Hematopoietic multipotent progenitor cell treated with erythropoietin and hydrocortisone succinate and interleukin-3 and kit ligand, for 8 days (in vitro differentiated cells): Measurements from ENCODE around the gene RHOT2.
A peak's percentile ranks its signal among the peaks of the same experiment; 100 is the strongest.
"Not testable (repeated sequence)": the region's sequence is repeated elsewhere in the genome, so short reads cannot be mapped to it uniquely, and the experiment has no call there.

Experiments
- DNase-seq: peaks from one replicate; pipeline ENCODE4 v3.0.0-alpha.2; 2015

The RHOT2 gene

DNA sequence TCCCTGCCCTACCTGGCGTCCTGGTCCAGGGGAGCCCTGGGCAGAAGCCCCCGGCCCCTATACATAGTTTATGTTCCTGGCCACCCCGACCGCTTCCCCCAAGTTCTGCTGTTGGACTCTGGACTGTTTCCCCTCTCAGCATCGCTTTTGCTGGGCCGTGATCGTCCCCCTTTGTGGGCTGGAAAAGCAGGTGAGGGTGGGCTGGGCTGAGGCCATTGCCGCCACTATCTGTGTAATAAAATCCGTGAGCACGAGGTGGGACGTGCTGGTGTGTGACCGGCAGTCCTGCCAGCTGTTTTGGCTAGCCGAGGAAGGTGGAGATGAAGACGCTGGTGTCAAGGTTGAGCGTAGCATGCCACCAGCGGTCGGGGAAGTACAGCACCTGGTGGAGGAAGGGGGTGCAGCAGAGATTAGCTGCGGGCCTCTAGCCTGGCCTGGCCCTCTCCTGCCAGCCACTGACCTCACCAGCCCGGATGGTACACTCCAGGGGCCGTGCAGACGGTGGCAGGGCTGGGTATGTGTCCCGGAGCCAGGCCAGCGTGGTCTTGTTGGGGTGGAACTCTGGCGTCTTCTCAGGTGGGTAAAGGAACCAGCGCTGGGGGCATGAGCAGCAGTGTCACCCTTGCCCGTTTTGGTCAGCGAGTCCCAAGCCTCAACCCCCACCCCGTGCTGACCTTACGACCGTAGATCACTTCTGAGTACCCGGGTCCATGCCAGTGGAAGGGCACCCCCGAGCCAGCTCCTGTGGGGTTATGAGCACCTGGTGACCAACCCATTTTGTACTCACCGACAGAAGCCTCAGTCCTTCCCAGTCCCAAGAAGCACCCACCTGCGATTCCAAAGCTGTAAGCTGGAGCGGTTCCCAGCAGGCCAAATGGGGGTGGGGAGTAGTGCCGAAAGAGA, 14.8 kb downstream of the RHOT2 start:
- DNase-seq, result no peak

DNA sequence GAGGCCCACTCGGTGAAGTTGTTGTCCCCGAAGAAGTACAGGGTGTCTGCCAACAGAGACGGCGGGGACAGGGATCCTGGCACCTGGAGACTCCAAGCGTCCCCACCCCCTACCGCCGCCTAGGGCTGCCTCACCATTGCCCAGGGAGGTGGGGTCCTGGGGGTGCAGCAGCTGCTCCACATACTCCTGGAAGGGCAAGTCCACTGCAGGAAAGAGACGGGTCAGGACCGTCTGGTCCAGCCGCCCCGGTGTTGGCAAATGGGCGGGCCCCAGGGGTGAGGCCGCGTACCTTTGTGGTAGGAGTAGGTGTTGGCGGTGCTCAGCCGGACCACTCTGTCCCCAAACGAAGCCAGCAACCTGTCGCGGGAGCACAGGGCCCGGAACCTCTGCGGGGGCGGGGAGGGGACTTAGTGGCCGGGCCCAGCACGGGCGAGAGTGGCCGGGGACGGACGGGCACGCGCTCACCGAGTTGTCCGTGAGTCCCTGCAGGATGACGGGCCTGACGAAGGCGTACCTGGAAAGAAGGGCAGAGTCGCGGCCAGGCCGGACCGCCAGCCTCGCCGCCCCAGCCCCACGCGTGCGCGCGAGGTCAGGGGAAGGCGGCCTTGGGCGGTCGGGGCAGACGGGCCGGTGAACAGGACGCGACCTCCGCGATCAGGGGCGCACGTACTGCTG, 15.6 kb downstream of the RHOT2 start:
- peak; percentile 13 for DNase-seq

DNA sequence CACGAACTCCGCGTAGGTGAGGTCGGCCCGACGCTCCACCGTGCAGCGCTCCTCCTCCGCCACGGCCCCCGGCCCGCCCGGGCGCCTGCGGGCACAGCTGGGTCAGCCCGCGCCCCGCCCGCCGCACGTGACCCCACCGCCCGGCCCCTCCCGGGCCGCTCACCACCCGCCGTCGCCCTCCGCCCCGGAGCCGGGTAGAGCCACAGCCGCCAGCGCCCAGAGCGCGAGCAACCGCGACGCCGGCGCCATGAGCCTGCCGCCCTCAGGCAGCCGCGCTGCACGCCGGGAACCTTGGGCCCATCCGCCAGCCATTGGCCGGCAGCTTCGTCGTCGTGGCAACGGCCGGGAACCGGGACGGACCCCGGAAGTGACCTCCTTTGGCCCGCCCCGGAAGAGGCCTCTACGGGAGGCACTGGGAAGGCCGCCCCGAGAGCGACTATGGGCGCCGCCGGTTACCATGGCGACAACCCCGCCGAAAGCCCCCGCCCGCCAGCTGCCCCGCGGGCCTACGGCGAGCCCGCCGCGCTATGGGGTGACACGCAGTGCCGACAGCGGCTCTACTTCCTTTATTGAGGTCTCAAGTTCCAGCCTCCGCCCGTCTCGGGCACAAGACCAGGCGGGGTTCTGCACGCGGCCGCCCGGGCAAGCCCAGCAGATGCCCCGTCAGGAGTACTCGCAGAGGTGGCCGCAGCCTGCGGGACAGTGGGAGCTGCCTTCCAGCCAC, 16.3 kb downstream of the RHOT2 start, which contains the start of gene JMJD8:
Gene JMJD8 (minus strand): TSS at position 264 of the 724 bp plus-strand sequence. CDS start 15 bp downstream, at position 249.
- peak; percentile 96 for DNase-seq

DNA sequence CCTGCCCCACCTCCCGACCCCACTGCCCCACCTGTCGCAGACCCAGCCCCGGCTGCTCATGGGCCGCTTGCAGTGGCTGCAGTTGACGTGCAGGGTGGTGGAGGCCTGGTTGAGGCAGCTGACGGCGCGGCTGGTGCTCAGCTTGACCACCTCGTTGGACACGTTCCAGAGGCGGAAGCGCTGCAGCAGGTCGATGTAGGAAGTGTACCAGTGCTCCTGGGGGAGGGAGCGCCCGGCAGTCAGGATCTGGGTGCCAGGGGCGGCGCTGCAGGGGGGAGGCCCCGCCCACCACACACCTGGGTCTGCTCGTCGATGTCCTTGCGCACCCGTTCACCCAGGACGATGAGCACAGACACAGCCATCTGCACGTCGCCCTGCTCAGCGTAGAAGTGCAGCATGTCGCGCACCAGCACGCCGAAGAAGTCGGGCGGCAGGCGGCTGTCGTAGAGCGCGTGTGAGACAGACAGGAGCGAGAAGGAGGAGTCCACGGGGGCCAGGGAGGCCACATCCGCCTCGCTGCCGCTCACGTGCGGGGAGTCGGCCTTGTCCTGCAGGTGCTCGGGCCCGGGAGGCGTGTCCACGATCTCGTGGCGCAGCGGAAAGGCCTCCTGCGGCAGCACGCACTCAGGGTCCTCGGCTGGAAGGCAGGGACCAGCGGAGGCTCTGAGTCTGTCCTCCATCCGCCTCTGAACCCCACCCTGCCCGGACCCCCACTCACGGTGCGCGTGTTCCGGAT, 17.2 kb downstream of the RHOT2 start:
- no peak for DNase-seq

DNA sequence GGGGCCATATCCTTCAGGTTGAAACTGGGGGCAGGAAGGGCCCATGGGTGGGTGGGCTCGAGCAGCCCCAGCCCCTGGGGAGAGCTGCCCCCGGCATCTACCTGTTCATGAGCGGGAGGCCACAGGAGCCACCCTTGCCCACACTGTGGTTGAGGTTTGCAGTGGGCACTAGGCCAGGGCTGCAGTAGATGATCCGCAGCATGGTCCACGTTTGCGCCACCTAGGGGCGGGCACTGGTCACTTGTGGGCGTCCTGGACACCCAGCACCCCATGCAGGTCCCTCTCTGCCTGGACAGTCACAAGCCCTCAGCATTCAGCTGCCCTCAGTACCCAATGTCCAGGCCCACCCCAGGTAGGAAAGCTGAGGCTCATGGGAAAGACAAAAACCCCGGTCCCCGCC, 18.0 kb downstream of the RHOT2 start:
- peak; percentile 65 for DNase-seq

DNA sequence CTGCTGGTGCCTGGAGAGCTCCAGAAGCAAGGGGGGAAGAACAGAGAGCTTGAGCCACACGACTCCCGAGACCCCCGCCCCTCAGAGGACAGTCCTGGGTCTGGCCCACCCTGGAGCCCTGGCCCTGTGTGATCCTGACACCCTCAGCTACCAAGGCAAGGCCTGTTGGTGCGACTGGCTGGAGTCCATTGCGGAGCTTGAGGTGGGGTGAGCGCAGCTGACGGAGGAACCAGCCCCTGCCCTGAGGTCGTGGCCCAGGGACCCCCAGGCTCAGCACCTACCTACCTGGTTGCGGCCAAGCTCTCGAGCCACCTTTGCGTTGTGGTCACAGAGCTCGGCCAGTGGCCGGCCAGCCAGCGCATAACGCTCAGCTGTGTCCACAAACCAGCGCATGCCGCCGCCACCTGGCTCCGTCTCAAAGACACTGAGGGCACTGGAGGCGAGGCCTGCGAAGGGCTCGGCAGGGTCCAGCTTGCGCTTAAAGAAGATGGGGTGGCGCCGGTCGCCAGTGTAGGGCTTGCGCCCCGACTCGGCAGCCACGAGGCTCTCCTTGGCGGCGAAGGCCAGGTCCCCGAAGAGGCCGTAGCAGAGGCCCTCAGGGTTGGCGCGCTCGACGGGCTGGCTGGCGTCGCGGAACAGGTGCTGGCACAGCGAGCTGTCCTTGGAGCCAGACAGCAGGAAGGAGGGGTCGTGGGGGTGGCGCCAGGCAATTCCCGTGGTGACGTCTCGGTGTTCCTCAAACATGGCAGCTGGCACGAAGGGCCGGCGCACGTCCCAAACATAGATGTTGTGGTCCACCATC, 18.7 kb downstream of the RHOT2 start:
- DNase-seq, result no peak

DNA sequence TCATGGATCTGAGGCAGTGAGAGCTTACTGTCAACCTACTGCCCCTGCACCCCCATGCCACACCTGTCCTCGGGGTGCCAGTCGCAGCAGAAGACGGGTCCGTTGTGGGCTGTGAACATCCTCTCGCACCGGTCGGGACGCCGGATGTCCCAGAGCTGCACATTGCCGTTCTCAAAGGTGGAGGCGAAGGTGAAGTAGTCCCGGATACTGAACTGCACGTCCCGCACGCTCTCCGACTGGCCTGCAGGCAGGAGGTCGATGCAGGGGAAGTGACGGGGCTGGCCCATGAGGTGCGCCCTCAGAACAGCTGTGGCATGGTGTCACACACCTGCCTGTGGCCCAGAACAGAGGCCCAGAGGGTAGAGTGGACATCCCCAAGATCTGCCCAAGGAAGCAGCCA, 19.6 kb downstream of the RHOT2 start:
- DNase-seq, result no peak

DNA sequence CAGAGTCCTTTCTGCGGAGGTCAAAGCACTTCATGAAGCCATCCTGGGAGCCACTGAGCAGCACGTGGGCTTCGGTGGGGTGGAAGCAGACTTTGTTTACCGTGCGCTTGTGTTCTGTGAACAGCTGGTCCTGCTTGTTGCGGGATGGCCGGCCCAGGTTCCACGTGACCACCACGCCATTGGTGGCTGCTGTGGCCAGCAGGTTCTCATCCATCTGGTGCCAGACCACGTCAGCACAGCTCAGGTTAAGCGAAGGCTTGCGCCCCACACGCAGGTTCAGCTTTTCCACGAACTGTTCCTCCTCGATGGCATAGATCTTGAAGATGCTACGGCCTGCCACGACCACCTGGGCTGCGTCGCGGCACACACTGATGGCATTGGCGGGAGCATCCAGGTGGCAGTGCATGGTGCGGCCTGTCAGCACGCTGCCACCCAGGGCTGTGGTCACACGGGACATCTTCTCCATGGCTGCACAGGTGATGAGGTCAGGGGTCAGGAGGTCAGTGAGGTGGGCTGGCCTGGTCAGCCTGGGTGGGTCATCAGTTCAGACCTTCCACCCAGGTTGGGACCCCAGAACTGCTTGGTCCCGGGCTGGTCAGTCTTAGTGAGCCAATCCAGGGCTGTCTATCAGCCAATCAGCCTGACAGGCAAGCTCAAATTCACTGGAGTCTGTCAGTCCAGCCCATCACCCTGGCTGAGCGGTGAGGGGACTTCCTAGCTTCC, 21.4 kb downstream of the RHOT2 start:
- no peak for DNase-seq

DNA sequence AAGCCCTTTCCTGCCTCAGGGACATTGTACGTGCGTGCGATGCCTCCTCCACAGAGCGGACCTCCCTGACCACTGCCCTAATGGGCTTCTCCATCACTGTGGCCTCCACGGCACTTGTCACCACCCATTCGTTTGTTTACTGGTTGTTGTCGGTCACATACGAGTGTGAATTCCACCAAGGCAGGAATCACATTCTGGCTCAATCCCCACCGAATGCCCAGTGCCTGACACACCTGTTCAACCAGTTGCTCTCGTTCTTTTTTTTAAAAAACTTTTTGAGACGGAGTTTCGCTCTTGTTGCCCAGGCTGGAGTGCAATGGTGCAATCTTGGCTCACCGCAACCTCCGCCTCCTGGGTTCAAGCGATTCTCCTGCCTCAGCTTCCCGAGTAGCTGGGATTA, 23.3 kb downstream of the RHOT2 start:
- not testable (repeated sequence) for DNase-seq

DNA sequence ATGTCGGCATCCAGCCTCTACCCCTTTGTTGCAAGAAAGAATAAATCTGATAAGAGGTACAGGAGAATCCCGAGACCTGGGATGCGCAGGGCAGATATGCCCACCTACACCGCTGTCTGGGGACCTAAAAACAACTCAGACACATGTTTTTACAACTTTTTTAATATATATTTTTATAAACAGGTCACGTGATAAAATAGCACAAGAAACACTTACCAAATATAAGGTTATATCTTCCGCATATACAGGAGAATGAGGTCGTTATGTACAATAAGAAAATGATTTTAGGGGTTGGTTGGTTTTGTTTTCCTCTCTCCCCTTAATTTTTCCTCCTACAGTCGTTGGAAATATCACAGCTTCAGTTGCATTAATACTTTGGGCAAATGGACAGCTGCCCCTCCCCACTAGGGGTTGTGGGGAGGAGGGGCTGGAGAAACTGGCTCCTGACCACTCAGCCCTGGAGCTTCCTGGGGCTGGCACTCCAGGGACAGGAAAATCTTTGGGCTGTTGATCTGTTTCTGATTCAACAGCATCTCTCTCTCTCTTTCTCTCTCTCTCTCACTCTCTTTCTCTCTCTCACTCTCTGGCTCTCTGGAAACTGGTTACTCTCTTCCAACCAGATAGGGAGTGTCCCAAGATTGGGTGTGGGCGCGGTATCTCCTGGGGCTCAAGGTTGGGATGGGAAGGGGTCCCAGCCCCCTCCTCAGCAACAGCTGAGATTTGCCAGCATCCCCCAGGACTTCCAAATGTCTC, 24.6 kb downstream of the RHOT2 start:
- no peak for DNase-seq

DNA sequence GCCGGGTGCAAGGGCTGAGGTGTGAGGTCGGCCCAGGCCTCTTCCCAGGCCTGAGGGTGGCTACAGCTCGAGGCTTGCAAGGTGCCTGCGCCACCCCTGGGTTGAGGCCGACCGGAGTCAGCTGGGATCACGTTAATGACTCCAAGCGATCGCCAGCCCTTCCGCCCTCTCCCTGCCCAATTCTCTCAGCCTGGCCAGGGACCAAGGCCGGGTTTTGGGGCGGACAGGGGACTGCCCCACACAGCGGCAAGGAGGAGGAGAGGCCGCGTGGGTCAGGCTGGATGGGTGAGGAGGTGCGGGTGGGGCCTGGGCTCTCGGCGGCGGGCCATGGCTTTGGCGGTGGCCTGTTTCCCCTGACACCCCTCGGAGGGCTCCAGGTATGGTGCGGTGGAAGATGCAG, 25.4 kb downstream of the RHOT2 start:
- no peak for DNase-seq

DNA sequence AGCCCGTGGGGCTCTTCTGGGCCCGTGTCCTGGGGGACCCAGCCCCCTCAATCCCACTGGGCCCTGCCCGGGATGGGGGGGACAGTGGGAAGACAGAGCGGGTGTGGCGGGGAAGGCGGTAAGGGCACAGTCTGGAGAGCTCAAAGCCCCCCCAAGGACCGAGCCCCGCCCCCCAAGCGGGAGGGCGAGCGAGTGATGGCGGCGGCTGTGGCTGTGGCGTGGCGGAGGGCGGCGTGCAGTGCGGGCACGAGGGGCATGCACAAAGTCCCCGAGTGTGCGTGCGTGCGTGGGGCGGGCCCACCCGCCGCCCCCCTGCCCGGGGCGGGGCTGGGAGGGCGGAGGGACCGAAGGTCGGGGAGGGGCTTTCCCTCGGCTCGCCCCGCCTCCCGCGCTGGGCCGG, 25.8 kb downstream of the RHOT2 start:
- DNase-seq, result no peak

DNA sequence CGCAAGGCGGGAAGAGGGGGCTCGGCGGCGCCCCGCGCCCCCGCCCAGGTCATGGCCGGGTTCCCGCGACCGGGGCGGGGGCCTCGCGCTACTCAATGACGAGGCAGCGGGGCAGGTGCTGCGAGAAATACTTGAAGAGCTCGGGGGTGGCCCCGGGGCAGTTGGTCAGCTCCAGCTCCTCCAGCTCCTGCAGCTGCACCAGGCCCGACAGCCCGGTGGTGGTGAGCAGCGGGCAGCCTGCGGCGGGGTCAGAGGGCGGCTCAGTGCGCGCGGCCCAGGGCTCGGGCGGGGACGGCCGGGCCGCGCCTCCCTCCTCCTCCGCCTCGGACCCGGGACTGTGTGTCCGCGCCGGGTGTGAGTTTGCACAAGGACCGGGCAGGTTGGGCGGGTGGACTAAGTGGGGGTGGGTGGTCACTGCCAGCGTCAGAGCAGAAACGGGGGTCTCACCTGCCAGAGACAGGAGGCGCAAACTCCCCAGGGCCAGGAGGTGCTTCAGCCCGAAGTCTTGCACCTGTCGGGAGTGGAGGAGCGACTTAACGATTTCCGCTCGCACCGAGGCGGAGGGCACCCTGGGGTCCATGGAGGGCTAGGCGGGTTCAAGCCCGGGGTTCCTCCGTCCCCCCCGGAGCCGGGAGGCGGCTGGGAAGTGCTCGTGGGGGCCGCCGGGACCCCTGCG, 26.4 kb downstream of the RHOT2 start:
- DNase-seq, result no peak

DNA sequence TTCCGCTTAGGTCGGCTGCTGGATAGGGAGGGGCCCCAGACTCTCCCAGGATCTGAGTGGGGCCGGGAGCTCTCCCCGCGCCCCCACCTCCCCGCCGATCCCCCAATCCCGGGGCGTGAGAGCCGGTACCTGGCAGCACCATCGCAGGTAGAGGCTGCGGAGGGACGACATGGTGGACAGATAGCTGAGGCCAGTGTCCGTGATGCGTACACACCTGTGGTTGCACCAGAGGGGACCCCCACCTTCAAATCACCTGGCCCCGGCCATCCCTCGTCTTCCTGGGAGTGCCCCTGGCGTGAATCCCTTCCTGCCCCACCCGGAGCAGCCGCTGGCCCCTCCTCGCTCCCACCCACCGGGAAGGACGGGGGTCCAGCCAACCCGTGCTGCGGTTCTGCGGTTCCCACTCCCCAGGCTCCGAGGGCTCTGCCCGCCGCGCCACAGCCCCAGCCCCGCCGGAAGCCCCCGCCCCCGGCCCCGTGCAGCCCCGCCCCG, 27.0 kb downstream of the RHOT2 start:
- DNase-seq, result no peak

DNA sequence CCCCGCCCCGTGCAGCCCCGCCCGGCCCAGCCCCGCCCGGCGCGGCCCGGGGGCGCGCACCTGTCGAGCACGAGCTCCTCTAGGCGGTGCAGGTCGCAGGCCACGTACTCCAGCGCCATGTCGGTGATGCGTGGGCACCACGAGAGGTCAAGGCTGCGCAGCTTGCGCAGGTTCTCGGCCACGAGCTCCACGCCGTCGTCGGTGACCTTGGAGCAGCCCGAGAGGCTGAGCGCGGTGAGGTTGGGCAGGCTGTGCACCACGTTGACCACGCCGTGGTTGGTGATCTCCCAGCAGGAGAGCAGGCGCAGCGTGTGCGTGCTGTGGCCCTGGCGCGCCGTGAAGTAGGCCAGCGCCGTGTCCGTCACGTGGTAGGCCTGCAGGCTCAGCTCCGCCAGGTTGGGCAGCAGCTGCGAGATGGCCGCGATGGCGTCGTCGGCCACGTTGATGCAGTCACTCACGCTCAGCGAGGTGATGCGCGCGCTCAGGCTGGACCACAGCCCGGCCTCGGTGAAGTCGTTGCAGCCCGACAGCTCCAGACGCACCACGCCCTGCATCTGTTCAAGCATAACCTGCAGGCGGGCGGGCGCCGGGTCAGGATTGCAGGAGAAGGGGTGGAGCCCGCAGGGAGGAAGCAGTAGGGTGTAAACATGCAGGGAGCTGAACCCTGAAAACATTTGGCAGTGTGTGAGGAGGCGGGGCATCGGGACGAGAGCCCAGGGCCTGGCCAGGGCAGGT, 27.6 kb downstream of the RHOT2 start:
- DNase-seq, result peak; percentile 61

DNA sequence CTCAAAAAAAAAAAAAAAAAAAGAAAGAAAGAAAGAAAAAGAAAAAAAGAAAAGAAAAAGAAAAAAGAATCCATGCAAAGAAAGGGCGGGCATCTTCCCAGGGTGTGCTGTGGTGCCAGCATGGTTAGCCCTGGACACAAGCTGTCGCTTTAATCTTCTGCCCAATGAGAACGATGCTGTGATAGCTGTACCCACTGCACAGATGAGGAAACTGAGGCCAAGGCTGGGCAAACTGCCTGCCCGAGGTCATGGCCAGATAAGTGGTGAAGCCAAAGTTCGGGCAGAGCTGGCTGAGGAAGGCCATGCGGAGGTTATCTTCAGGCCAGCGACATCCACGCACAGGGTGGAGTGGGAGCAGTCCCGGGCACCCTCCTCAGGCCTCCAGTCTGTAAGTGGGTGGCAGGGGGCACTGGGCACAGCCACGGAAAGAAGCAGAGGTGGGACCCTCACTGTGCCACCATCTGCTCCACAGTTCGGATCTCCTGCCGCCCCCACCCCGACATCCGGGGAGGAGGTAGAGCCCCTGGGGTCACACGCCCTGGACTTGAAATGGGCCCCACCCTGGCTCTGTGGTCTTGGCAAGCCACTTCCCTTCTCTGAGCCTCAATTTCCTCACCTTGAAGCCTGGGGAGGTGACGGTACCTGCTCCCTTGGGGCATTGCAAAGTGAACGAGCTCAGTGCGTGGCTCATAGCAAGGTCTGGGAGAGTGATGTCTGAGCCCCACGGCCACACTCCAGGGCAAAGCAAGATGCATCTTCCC, 31.2 kb downstream of the RHOT2 start:
- DNase-seq, result no peak

DNA sequence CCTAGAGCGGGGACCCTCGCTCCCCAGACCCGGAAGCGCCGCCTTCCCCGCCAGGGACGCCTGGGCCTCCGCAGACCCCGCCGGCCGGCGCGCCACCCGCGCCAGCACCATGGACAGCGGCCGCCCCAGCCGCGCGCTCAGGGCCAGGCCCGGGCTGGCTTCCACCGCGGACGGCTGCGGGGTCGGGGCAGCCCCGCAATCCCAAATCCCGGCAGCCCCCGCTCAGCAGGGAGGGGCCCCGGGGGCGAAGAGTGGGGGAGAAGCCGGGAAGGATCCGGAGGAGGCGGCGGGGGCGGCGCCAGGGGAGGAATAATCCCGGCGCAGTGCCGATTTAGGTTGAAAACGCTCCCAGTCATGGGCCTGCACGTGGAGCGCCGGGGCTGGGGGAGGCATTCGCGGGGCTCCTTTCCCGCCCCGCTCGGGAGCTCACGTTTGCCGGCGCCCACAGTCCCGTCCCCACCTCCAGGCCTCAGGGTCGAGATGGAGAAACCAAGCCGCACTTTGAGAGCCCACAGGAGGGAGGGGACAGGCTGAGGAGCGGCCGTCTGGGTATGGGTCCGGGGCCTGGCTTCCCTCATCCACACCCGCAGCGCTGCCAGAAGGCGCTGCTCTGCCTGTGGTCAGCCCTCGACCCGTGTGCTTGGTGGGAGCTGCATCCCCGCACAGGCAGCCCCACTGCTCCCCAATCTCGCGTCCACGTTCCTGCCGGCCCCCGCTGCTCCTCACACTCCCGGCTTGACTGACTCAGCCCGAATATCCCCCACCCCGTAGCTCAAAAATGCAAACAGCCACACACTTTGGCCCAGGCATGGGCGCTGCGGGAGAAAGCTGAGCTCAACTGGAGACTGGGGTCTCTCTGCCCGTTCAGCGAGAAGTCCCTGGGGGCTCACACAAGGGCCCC, 33.0 kb downstream of the RHOT2 start:
- no peak for DNase-seq
